ENCODE results near the gene CUL1. TPM values are rescaled to one million over a fixed set of nuclear protein-coding genes. Genes with fewer than 3 reads are reported as not detected.

The CUL1 gene
- total and polyA plus RNA-seq, 2 donors (not counting 3 experiments of a cell fraction or from before 2014, with no cell fraction given) = 25.7 to 50.2 TPM

DNA sequence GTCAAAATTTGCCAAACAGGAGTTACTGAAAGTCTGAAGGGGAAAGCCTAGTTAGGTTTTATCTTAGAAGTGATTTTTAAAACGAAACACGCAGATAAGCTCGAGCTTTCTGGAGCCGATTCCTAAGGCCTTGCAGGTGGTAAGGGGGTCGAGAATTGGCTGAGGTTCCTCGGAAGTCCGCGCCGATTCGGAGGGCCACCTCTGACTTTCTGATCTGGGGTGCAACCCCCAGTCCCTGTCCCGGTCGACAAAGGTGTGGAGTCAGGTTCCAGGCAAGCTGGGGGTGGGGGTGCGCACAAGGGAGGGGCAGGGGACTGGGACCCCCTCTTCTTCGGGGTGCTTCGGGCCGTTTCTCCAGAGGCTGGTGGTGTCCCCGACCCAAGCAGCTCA is 701 bp upstream of the CUL1 start:
- H3K9me1 ChIP-seq (replicated peaks; ENCODE audit: control insufficient read depth, extremely low read depth, insufficient read depth, low read length) = no peaks in the 10 kb centered on the region
- TF ChIP-seq POLR2AphosphoS5 (IDR thresholded peaks at IDR 0.05; ENCODE audit: insufficient read depth, low read depth, low read length) = no peak
- TF ChIP-seq EZH2 (IDR thresholded peaks at IDR 0.05; ENCODE audit: borderline replicate concordance, low read depth, low read length, severe bottlenecking) = no peak
- TF ChIP-seq FOS (IDR thresholded peaks at IDR 0.05; ENCODE audit: borderline replicate concordance, insufficient read depth, low read length) = no peak
- TF ChIP-seq, protein P1, sequence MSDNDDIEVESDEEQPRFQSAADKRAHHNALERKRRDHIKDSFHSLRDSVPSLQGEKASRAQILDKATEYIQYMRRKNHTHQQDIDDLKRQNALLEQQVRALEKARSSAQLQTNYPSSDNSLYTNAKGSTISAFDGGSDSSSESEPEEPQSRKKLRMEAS (IDR thresholded peaks at IDR 0.05; ENCODE audit: insufficient read depth, insufficient read length) = no peak
- TF ChIP-seq JUN (IDR thresholded peaks at IDR 0.05; ENCODE audit: borderline replicate concordance, insufficient read depth, insufficient read length, low read depth) = no peak
- TF ChIP-seq MYC (IDR thresholded peaks at IDR 0.05; ENCODE audit: low read depth, low read length) = no peak
- no peak for TF ChIP-seq CTCF (IDR thresholded peaks at IDR 0.05; ENCODE audit: extremely low read depth in 1 of 2, insufficient read depth in 1 of 2, low read depth in 1 of 2, low read length in 2 of 2)
- no peak for TF ChIP-seq GATA2 (IDR thresholded peaks at IDR 0.05; ENCODE audit: insufficient read depth, insufficient read length, low read depth, low read length)
- TF ChIP-seq POLR2A (IDR thresholded peaks at IDR 0.05; ENCODE audit: low read depth, low read length) = no peak
- no TSS peak for BruUV-seq (replicated peaks)
- peaks cover 43% of the 10 kb centered on the region for H3K79me2 ChIP-seq (ENCODE audit: control insufficient read depth, insufficient read depth, low read length)
- FAIRE-seq = no peak
- no peaks in the 10 kb centered on the region for H3K9me3 ChIP-seq (replicated peaks; ENCODE audit: control insufficient read depth, insufficient read depth, low read length)
- peak overlapping the region; percentile 100 for H3K4me2 ChIP-seq (ENCODE audit: insufficient read depth, low read length)
- intact Hi-C loops (cut with micrococcal nuclease) (loop anchor here (2.0 kb wide), 3 partner anchors 51 to 265 kb away; no protein-coding TSS in a partner anchor), dilution Hi-C loops (cut with MboI; ENCODE audit: extremely low pct_ligation_motif_present, low sequenced_read_pairs) (no loop called here)
- peaks cover 33% of the 10 kb centered on the region for H3K4me1 ChIP-seq (ENCODE audit: control insufficient read depth, extremely low read depth, insufficient read depth, low read length)
- DNase-seq (ENCODE audit: low read depth, low spot score) = no peak
- H3K9ac ChIP-seq (replicated peaks; ENCODE audit: extremely low read depth, insufficient read depth, low read length) = peak overlapping the region; percentile 95
- ChIA-PET CTCF (interaction anchor here (0.9 to 2.4 kb wide), 5 partner anchors 23 to 265 kb away, joined by 3 to 12 read pairs (median 5); no protein-coding TSS in a partner anchor), POLR2A (interaction anchor here (0.7 kb wide), 2 partner anchors 243 to 273 kb away, joined by 3 to 6 read pairs; no protein-coding TSS in a partner anchor)
- no peaks in the 10 kb centered on the region for H3K36me3 ChIP-seq (ENCODE audit: control insufficient read depth in 2 of 2, extremely low read depth in 1 of 2, insufficient read depth in 2 of 2, low read length in 2 of 2)
- H3K4me3 ChIP-seq (replicated peaks in 1 of 3; ENCODE audit: insufficient read depth in 1 of 3, low read depth in 1 of 3, low read length in 3 of 3) = peak overlapping the region; percentile 53 to 72 (median 65)
- H2AFZ ChIP-seq (ENCODE audit: low read depth, low read length) = peak overlapping the region; percentile 89
- peak overlapping the region; percentile 81 for H3K27ac ChIP-seq (ENCODE audit: insufficient read depth, low read depth, low read length)
- H4K20me1 ChIP-seq (replicated peaks; ENCODE audit: control insufficient read depth, extremely low read depth, insufficient read depth, low read length) = peaks cover 18% of the 10 kb centered on the region
- no peaks in the 10 kb centered on the region for H3K27me3 ChIP-seq (ENCODE audit: control insufficient read depth in 2 of 2, insufficient read depth in 2 of 2, low read length in 2 of 2)
